GM19043 (cell line): ENCODE measurements around the gene SPNS2.

Experiments
- ATAC-seq: cut with Tn5 transposase; IDR thresholded peaks from one replicate; pipeline ENCODE4 v1.9.1; 2021; ENCODE audit warnings: low read depth; ENCODE audit not compliant: unreplicated experiment

The SPNS2 gene

DNA sequence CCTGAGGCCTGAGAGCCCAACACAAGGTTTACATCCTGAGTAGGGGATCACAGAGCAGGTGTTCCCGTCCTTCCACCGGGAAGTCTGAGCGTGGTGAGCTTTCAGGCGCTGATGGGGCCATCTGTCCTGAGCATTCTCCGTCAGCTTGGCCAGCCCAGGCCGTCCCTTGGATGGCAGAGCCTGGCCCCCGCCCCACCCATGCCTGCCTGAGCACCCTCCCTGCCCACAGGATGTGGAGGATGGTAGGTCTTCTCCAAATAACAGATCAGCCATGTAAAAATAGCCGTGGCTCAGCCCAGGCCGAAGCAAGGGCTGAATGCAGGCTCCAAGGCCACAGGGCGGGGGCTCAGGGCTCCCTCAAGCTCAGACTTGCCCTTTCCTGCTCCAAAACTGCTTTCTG lies 20.2 kb downstream of the SPNS2 start:
- no peak for ATAC-seq

DNA sequence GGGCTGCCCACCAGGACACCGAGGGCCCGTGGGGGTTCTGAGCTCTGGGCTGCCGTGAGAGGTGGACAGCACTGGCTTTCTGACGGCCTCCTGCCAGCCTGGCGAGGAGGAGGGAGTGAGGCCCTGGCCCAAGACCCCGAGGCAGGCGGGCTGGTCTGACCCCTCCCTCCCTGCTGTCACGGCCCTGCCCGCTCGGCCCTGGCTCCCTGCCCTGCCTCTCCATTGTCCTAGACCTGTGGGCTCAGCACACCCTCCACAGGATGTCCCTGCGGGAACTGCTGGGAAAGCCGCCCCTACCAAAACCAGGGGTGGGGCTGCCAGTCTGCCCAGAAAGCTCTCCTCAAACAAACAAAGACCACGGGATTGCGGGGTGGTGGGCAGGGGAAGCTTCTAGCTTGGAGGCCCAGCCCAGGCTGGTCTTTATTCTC lies 20.7 kb downstream of the SPNS2 start:
- no peak for ATAC-seq

GRCh38 chr17:4520060-4520893 lies 21.6 kb downstream of the SPNS2 start:
- no peak for ATAC-seq

DNA sequence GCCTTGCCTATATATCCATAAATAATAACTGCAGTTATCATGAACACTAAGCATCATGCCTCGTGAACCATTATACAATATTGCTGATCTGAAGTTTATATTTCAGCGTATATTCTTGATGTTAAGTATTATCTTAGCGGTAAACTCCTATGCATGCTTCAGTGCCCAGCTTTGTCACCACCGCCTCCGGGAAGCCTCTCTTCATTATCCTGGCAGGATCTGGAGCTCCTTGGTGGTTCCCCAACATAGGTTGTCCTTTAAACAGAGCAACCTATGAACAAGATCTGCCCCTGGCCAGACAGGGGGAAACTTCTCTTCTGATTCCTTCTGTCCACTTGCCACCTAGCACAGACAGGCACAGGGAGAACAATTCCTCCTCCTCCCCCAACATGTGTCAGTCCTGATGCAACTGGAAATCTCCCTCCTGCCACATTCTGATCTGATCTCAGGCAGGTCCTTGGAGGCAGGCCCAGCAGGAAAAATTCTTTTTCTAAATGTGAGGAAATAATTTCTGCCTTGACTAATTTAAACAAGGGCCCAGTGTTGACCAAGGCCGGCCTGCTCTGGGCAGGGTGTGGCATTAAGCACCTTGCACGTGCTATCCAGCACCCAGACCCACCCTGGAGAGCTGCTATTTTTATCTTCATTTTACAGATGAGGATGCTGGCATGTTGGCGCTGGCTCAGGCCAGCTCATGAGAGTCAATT lies 22.4 kb downstream of the SPNS2 start:
- ATAC-seq = no peak

GRCh38 chr17:4522661-4523060 lies 24.0 kb downstream of the SPNS2 start:
- ATAC-seq = no peak

DNA sequence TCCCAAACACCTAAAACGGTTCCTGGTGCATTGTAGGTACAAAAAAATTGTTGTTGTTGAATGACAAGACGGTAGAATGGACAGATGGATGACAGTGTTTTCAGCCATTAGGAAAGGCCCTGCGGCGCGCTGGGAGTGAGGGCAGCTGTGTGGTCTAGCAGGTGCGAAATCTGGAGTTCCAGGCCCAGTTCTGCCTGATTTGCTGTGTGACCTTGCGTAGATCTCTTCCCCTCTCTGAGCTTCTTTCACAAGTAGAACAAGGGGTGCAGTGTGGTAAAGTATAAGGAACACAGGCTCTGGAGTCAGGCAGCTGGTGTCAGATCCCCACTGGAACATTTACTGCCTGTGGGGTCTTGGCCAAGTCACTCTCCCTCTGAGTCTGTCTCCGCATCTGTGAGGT lies 25.3 kb downstream of the SPNS2 start:
- ATAC-seq = no peak

DNA sequence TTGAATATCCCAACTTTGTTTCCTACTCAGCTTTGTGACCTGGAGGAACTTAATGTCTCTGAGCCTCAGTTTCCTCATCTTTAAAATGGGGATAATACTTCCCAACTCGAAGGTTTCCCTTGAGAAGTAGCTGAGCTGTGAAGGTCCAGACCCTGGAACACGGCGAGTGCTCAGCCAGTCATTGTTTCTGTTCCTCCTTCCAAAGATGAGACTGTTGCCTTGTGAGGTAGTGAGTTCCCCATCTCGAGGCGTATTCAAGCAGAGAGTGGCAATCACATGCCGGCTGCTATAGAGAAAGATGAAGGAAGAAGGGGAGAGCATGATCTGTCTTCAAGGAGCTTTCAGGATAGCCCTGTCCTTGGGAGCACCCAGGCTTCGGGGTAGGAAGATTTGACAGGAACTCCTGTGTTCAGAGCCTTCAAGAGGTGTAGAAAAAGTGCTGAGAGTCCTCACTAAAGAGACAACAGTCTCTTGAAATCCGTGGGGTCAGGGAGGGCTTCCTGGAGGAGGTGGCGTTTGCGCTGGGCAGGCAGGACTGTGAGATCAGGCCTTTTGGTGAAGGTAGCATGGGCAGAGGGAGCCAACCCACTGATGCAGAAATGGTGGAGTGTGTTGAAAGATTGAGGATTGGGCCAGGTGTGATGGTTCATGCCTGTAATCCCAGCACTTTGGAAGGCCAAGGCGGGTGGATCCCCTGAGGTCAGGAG lies 27.2 kb downstream of the SPNS2 start:
- no peak for ATAC-seq

DNA sequence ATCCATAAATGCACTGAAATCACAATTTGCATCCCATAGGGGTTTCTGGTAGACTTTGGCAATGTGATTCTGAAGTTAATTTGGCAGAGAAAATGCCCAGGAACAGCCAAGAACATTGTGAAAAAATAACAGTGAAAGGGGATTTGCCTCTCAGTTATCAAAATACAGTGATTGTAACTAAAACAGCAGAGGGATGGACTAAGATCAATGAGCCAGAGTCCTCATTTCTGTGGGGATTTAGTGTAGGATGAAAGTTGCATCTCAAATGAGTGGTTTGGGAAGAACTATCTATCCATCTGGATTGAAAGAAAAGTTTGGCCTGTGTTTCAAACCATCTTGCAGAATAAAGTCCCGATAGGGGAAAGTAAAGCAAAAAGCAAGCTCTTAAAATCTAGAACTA lies 28.5 kb downstream of the SPNS2 start:
- no peak for ATAC-seq

DNA sequence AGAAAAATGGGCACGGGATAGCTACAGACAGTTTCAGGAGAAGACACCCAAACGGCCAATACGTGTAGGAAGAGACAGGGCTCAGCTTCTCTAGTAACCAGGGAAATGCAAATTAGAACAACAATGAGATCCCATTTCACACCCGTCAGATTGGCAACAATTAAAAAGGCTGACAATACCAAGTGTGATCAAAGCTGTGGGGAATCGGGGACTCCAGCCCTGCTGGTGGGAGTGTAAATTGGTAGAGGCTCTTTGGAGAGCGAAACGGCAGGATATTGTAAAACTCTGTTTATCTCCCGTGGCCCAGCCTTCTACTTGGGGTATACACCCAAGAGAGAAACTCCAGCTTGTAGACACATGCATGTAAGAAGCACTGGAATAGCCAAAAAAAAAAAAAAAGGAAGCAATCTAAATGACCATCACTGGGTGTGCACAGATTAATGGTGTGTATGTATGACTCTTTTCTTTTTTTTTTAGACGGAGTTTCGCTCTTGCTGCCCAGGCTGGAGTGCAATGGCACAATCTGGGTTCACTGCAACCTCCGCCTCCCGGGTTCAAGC lies 29.0 kb downstream of the SPNS2 start:
- ATAC-seq = no peak

GRCh38 chr17:4529533-4530152 lies 31.0 kb downstream of the SPNS2 start:
- no peak for ATAC-seq

- ATAC-seq = no peak
Measured at GRCh38 chr17:4530799-4531730, 32.4 kb downstream of the SPNS2 start.

GRCh38 chr17:4531988-4532736 lies 33.5 kb downstream of the SPNS2 start:
- no peak for ATAC-seq

GRCh38 chr17:4532860-4533522 lies 34.3 kb downstream of the SPNS2 start:
- ATAC-seq = no peak

DNA sequence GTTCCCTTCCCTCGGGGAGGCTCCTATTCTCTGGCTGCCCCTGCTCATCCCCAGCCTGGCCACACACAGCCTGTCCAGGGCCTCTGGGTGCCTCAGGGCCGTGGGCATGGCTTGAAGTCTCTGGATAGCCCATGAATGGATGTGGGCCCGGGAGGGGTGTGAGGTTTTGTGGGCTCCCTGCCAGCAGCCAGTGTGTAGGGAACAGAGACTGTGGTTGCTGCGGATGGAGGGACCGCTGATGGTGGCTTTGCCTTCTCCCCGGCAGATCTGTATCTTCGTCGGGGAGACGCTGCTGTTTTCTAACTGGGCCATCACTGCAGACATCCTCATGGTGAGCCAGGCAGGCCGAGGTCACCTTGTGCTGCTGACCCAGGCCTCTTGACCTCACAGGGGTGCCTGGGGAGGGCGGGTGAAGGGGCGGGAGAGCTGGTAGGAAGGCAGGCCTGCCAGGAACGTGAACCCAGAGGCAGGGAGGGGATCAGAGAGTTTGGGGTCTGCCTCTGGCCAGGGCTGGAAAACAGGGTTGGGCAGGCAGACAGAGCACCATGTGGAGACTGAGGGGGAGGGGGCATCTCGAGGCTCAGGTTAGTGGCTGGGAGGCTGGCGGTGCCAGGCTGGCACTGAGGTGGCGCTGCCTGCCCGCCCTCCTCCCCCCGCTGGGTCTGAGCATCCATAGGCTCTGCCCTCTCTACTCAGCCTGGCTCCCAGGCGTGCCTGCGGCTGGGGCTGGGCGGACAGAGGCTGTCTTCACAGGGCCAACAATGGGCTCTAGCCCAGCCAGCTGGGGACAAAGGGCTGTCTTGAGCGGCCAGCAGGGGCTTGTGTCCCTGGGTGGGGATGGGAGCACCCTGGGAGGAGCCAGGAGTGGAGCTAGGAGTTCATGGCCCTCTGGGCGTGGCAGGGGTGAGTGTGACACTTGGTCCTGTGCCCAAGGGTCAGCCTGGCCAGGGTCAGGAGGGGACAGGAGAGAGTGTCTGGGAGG lies 35.1 kb downstream of the SPNS2 start:
- no peak for ATAC-seq

- ATAC-seq = no peak
Measured at GRCh38 chr17:4534515-4534914, 35.8 kb downstream of the SPNS2 start.

DNA sequence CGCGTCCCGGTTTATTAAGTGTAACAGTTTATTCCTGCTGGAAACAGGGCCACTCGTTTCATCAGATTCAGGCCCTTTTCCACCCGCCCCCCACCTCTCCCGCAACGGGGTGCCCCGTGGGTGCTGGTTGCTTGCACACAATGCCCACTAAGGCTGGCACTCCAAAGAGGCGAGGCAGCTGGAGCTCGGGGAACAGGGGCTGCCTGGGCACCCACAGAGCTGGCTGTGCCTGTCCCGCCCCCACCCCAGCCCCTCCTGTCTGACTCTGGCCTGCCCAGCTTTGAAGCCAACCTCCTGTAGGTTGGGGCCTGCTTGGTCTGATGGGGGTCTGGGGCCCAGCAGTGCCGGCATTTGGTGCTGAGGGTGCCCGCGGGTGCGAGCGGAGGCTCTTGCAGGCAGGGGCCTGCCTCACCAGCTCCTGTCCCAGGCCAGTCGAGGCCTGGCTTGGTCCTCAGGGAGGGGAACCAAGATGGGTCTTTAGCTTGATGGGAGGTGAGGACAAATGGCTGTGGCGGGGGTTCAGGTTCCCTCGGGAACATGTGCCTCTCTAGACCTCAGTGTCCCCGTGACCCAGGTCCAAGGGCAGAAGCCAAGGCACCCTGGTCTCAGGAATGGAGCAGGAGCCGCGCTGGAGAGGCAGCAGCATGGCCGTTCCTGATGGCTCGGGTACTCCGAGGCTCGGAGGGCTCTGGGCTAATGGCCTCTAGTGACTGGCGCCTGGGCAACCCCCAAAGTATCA lies 36.4 kb downstream of the SPNS2 start:
- no peak for ATAC-seq
